Measurements from ENCODE around the gene PSMD1. TPM values are rescaled to one million over a fixed set of nuclear protein-coding genes. Genes with fewer than 3 reads are reported as not detected.

Gene PSMD1
- total and polyA plus RNA-seq, 2 experiments from 2014 or later: 148 to 177 TPM

DNA sequence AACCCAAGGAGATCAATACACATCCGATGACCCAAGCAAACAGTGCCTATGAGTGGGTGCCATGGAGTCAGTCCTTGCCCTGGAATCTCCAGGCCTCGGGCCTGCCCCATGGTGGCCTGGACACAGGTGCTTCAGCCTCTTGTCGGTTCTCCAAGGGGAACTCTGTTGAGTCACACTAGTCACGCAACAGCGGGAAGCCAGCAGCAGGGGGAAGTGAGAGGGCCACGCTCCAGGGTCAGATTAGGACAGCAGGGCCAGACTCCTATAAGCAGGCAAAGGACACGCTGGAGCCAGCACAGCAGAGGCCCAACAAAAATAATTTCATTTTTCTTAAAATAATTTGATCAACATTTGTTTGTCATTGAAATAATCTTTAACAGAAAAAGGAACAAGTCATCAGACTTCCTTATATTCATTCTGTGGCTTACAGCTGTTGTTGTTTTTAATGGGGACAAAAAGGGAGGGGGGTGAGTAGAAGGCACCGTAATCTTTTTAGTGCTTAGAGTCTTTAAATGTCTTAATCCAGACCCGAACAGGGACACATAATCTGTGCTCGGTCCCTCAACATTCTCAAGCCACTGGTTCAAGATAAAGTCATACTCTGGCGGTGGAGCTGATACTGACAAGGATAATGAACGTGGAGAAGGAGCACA is 125.3 kb downstream of the PSMD1 start:
- Histone ChIP-seq H3F3A (replicated peaks; ENCODE audit: low read depth) (peaks cover 9% of the 10 kb centered on the region; the same call in 1 of the 2 replicates), H3K27ac (ENCODE audit: low read depth) (no peak overlapping the region), H4K20me1 (replicated peaks; ENCODE audit: insufficient read depth) (no peaks in the 10 kb centered on the region), H3K79me2 (replicated peaks; ENCODE audit: insufficient read depth) (no peaks in the 10 kb centered on the region), H3K9me2 (ENCODE audit: insufficient read depth) (peaks cover 3% of the 10 kb centered on the region; the same call in 1 of the 2 replicates), H3K27me3 (ENCODE audit: insufficient read depth) (no peaks in the 10 kb centered on the region), H3K4me3 (no peak overlapping the region), H3K4me1 (ENCODE audit: insufficient read depth) (peaks cover 10% of the 10 kb centered on the region), H3K4me2 (no peak overlapping the region), H3K36me3 (ENCODE audit: insufficient read depth) (no peaks in the 10 kb centered on the region), H2AFZ (peak overlapping the region; percentile 15; the same call in 1 of the 2 replicates)
- DNase-seq (ENCODE audit: low spot score) (no peak), ATAC-seq (peak; percentile 23)
- Mint-ChIP-seq H3K4me1 (peaks cover 19% of the 10 kb centered on the region), H3K27me3 (ENCODE audit: insufficient read depth, low read depth, poor library complexity) (peaks cover 8% of the 10 kb centered on the region), H3K4me3 (no peak overlapping the region), H3K27ac (no peak overlapping the region), H3K9me3 (no peaks in the 10 kb centered on the region), H3K36me3 (ENCODE audit: low read depth) (no peaks in the 10 kb centered on the region; the same call in 2 of the 3 replicates)
- TF ChIP-seq NANOG (IDR thresholded peaks at IDR 0.05; ENCODE audit: borderline replicate concordance) (no peak), EZH2 (IDR thresholded peaks at IDR 0.05; ENCODE audit: low read depth, unreplicated experiment) (no peak), CTCF (conservative IDR thresholded peaks at IDR 0.05; ENCODE audit: low read depth in 2 of 2) (no peak), ZNF331 (CRISPR knock-in tag; IDR thresholded peaks at IDR 0.05; ENCODE audit: low read depth) (no peak), STAT1 (IDR thresholded peaks at IDR 0.05; ENCODE audit: unreplicated experiment) (no peak), ZNF114 (CRISPR knock-in tag; IDR thresholded peaks at IDR 0.05) (no peak), CREB1 (CRISPR knock-in tag; IDR thresholded peaks at IDR 0.05; ENCODE audit: low read depth) (no peak), JUNB (IDR thresholded peaks at IDR 0.05; ENCODE audit: unreplicated experiment) (no peak), POLR2AphosphoS5 (IDR thresholded peaks at IDR 0.05; ENCODE audit: low read depth) (no peak), EZH2phosphoT487 (IDR thresholded peaks at IDR 0.05; ENCODE audit: unreplicated experiment) (no peak)
- TF ChIP-seq, protein P1, sequence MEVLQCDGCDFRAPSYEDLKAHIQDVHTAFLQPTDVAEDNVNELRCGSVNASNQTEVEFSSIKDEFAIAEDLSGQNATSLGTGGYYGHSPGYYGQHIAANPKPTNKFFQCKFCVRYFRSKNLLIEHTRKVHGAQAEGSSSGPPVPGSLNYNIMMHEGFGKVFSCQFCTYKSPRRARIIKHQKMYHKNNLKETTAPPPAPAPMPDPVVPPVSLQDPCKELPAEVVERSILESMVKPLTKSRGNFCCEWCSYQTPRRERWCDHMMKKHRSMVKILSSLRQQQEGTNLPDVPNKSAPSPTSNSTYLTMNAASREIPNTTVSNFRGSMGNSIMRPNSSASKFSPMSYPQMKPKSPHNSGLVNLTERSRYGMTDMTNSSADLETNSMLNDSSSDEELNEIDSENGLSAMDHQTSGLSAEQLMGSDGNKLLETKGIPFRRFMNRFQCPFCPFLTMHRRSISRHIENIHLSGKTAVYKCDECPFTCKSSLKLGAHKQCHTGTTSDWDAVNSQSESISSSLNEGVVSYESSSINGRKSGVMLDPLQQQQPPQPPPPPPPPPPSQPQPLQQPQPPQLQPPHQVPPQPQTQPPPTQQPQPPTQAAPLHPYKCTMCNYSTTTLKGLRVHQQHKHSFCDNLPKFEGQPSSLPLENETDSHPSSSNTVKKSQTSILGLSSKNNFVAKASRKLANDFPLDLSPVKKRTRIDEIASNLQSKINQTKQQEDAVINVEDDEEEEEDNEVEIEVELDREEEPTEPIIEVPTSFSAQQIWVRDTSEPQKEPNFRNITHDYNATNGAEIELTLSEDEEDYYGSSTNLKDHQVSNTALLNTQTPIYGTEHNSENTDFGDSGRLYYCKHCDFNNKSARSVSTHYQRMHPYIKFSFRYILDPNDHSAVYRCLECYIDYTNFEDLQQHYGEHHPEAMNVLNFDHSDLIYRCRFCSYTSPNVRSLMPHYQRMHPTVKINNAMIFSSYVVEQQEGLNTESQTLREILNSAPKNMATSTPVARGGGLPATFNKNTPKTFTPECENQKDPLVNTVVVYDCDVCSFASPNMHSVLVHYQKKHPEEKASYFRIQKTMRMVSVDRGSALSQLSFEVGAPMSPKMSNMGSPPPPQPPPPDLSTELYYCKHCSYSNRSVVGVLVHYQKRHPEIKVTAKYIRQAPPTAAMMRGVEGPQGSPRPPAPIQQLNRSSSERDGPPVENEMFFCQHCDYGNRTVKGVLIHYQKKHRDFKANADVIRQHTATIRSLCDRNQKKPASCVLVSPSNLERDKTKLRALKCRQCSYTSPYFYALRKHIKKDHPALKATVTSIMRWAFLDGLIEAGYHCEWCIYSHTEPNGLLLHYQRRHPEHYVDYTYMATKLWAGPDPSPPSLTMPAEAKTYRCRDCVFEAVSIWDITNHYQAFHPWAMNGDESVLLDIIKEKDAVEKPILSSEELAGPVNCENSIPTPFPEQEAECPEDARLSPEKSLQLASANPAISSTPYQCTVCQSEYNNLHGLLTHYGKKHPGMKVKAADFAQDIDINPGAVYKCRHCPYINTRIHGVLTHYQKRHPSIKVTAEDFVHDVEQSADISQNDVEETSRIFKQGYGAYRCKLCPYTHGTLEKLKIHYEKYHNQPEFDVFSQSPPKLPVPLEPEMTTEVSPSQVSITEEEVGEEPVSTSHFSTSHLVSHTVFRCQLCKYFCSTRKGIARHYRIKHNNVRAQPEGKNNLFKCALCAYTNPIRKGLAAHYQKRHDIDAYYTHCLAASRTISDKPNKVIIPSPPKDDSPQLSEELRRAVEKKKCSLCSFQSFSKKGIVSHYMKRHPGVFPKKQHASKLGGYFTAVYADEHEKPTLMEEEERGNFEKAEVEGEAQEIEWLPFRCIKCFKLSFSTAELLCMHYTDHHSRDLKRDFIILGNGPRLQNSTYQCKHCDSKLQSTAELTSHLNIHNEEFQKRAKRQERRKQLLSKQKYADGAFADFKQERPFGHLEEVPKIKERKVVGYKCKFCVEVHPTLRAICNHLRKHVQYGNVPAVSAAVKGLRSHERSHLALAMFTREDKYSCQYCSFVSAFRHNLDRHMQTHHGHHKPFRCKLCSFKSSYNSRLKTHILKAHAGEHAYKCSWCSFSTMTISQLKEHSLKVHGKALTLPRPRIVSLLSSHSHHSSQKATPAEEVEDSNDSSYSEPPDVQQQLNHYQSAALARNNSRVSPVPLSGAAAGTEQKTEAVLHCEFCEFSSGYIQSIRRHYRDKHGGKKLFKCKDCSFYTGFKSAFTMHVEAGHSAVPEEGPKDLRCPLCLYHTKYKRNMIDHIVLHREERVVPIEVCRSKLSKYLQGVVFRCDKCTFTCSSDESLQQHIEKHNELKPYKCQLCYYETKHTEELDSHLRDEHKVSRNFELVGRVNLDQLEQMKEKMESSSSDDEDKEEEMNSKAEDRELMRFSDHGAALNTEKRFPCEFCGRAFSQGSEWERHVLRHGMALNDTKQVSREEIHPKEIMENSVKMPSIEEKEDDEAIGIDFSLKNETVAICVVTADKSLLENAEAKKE (CRISPR knock-in tag; IDR thresholded peaks at IDR 0.05): no peak
- TF ChIP-seq, protein P2, sequence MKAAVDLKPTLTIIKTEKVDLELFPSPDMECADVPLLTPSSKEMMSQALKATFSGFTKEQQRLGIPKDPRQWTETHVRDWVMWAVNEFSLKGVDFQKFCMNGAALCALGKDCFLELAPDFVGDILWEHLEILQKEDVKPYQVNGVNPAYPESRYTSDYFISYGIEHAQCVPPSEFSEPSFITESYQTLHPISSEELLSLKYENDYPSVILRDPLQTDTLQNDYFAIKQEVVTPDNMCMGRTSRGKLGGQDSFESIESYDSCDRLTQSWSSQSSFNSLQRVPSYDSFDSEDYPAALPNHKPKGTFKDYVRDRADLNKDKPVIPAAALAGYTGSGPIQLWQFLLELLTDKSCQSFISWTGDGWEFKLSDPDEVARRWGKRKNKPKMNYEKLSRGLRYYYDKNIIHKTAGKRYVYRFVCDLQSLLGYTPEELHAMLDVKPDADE (IDR thresholded peaks at IDR 0.05): no peak
- TF ChIP-seq, protein P3, sequence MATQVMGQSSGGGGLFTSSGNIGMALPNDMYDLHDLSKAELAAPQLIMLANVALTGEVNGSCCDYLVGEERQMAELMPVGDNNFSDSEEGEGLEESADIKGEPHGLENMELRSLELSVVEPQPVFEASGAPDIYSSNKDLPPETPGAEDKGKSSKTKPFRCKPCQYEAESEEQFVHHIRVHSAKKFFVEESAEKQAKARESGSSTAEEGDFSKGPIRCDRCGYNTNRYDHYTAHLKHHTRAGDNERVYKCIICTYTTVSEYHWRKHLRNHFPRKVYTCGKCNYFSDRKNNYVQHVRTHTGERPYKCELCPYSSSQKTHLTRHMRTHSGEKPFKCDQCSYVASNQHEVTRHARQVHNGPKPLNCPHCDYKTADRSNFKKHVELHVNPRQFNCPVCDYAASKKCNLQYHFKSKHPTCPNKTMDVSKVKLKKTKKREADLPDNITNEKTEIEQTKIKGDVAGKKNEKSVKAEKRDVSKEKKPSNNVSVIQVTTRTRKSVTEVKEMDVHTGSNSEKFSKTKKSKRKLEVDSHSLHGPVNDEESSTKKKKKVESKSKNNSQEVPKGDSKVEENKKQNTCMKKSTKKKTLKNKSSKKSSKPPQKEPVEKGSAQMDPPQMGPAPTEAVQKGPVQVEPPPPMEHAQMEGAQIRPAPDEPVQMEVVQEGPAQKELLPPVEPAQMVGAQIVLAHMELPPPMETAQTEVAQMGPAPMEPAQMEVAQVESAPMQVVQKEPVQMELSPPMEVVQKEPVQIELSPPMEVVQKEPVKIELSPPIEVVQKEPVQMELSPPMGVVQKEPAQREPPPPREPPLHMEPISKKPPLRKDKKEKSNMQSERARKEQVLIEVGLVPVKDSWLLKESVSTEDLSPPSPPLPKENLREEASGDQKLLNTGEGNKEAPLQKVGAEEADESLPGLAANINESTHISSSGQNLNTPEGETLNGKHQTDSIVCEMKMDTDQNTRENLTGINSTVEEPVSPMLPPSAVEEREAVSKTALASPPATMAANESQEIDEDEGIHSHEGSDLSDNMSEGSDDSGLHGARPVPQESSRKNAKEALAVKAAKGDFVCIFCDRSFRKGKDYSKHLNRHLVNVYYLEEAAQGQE (IDR thresholded peaks at IDR 0.05; ENCODE audit: unreplicated experiment): no peak

Measured in GM23338 (cell line).